Thyroid gland (tissue), 4 donors: ENCODE measurements around the gene P2RY11. TPM values are rescaled to one million over a fixed set of nuclear protein-coding genes. Genes with fewer than 3 reads are reported as not detected.

ENCODE experiments used
- DNase-seq, 2 donors: peaks; one replicate each; pipeline ENCODE4 v3.0.0-alpha.2; 2019
- H3K27ac ChIP-seq, 3 donors: fragments of 200-600 bp; sonication (generic); 1 replicate in 2 of 3; 2 replicates in 1 of 3; pipeline ENCODE4 v1.5.1; 2016 to 2019; ENCODE audit warnings: mild to moderate bottlenecking in 1 of 3, moderate library complexity in 1 of 3
- H3K27me3 ChIP-seq: fragments of 200-600 bp; sonication (generic); one replicate; pipeline ENCODE4 v1.5.1; 2019
- H3K36me3 ChIP-seq, 2 donors: fragments of 200-600 bp; sonication (generic); one replicate each; pipeline ENCODE4 v1.5.1; 2016 to 2019
- H3K4me1 ChIP-seq, 2 donors: fragments of 200-600 bp; sonication (generic); one replicate each; pipeline ENCODE4 v1.5.1; 2017 to 2019
- H3K4me3 ChIP-seq, 3 donors: fragments of 200-600 bp; sonication (generic); replicated peaks in 1 of 3; 1 replicate in 2 of 3; 2 replicates in 1 of 3; pipeline ENCODE4 v1.5.1; 2016; ENCODE audit warnings: mild to moderate bottlenecking in 1 of 3
- H3K9me3 ChIP-seq: fragments of 200-600 bp; sonication (generic); one replicate; pipeline ENCODE4 v1.5.1; 2017
- CTCF ChIP-seq, 6 experiments: fragments of 200-600 bp in 3 of 6; fragments of 450-650 bp in 3 of 6; sonication (generic) in 3 of 6; IDR thresholded peaks; one replicate each; pipeline ENCODE4 v1.5.1; 2016 to 2019; ENCODE audit warnings: antibody characterized with exemption in 6 of 6, mild to moderate bottlenecking in 2 of 6, inconsistent platforms in 1 of 6, moderate library complexity in 1 of 6
- POLR2A ChIP-seq, 2 donors: fragments of 450-650 bp; IDR thresholded peaks; one replicate each; pipeline ENCODE4 v1.6.1; 2017; ENCODE audit warnings: antibody characterized with exemption in 2 of 2, mild to moderate bottlenecking in 2 of 2, moderate library complexity in 1 of 2
- WGBS, 2 donors: methylation state at CpG; one replicate each; pipeline ENCODE4 v1.1.5; 2017; 5-methylcytosine and 5-hydroxymethylcytosine counted together
- intact Hi-C: fragments of 100-400 bp; cut with DNase I; formaldehyde crosslinking; loops from one replicate; pipeline ENCODE4 v1.15.1; 2023
- total RNA-seq, 4 donors: library from RNA; depleted of rRNA; stranded (reverse); fragments of >200 nt; gene quantifications; one replicate each; pipeline ENCODE4 v1.2.3, GENCODE V29; 2016

Gene P2RY11
- total RNA-seq, 4 donors from 2014 or later: 6.1 to 9.3 (median 6.3) TPM

GRCh38 chr19:10084803-10085202 lies 26.7 kb upstream of the P2RY11 start:
- Histone ChIP-seq H3K4me3 (no peak overlapping the region), H3K27me3 (no peaks in the 10 kb centered on the region), H3K36me3 (no peaks in the 10 kb centered on the region), H3K9me3 (no peaks in the 10 kb centered on the region), H3K4me1 (peaks cover 6% of the 10 kb centered on the region in 2 donors), H3K27ac (no peak overlapping the region)
- DNase-seq: no peak
- WGBS, 2 donors: 81 to 83% methylated on average over 3 of the region's 3 CpGs
- TF ChIP-seq POLR2A (IDR thresholded peaks at IDR 0.05): no peak
- TF ChIP-seq CTCF (IDR thresholded peaks at IDR 0.05): no peak
- intact Hi-C loops: no loop called here

- 10 to 13% methylated on average over 25 to 30 of the region's 81 CpGs for WGBS, 2 donors
- Histone ChIP-seq H3K36me3 (no peaks in the 10 kb centered on the region), H3K27me3 (no peaks in the 10 kb centered on the region), H3K9me3 (no peaks in the 10 kb centered on the region), H3K27ac (peak within 1 kb of the TSS; percentile 78 to 90 (median 87)), H3K4me3 (peak within 1 kb of the TSS; percentile 53 to 100 (median 75)), H3K4me1 (peaks cover 6% of the 10 kb centered on the region in 2 donors)
- no peak for TF ChIP-seq CTCF (IDR thresholded peaks at IDR 0.05)
- TF ChIP-seq POLR2A (IDR thresholded peaks at IDR 0.05): peak in 1 of 2 donors; percentile 51
- peak; percentile 71 to 72 for DNase-seq
- intact Hi-C loops: no loop called here
These were observed 25.6 kb upstream of the P2RY11 start, which contains the start of gene SHFL for GRCh38 chr19:10085641-10086590. Gene SHFL, plus strand, starts transcription at chr19:10086317. Its CDS starts 111 bp downstream, at chr19:10086428.

- DNase-seq: peak in 1 of 2 donors; percentile 24
- no peaks in the 10 kb centered on the region for H3K36me3 ChIP-seq
- H3K27ac ChIP-seq: peak overlapping the region; percentile 78 to 90 (median 87)
- no peak for TF ChIP-seq CTCF (IDR thresholded peaks at IDR 0.05)
- TF ChIP-seq POLR2A (IDR thresholded peaks at IDR 0.05): no peak
- no peaks in the 10 kb centered on the region for H3K27me3 ChIP-seq
- peak overlapping the region; percentile 53 to 100 (median 75) for H3K4me3 ChIP-seq
- WGBS, 2 donors: 10 to 13% methylated on average over 34 to 39 of the region's 43 CpGs
- intact Hi-C loops: no loop called here
- no peaks in the 10 kb centered on the region for H3K9me3 ChIP-seq
- peaks cover 6% of the 10 kb centered on the region in 2 donors for H3K4me1 ChIP-seq
These were observed 24.8 kb upstream of the P2RY11 start for GRCh38 chr19:10086591-10087192.

- intact Hi-C loops: no loop called here
These were observed 24.0 kb upstream of the P2RY11 start for GRCh38 chr19:10087296-10088061.

More at GRCh38 chr19:10087296-10088061, 24.0 kb upstream of the P2RY11 start:
- Histone ChIP-seq H3K27me3 (no peaks in the 10 kb centered on the region), H3K27ac (peak overlapping the region in 1 of 3 donors; percentile 90), H3K4me1 (peaks cover 6% of the 10 kb centered on the region in 2 donors), H3K4me3 (peak overlapping the region in 1 of 3 donors; percentile 100), H3K36me3 (no peaks in the 10 kb centered on the region), H3K9me3 (no peaks in the 10 kb centered on the region)
- no peak for DNase-seq
- WGBS, 2 donors: 82 to 87% methylated on average over 18 of the region's 18 CpGs
- TF ChIP-seq POLR2A (IDR thresholded peaks at IDR 0.05): no peak
- no peak for TF ChIP-seq CTCF (IDR thresholded peaks at IDR 0.05)
